NT2/D1 (cell line): ENCODE measurements around the gene GCM1.

Experiments
- SUZ12 ChIP-seq: IDR thresholded peaks from 2 replicates; pipeline ENCODE4 v1.6.1; 2011; ENCODE audit not compliant: insufficient read length, insufficient read depth; ENCODE audit errors: extremely low read depth
- ZNF274 ChIP-seq: IDR thresholded peaks from 2 replicates; pipeline ENCODE4 v1.6.1; 2011; ENCODE audit warnings: mild to moderate bottlenecking, low read depth, low read length

GRCh38 chr6:53195048-53195447, 46.4 kb upstream of the GCM1 start:
- TF ChIP-seq ZNF274 (no peak), SUZ12 (no peak)
